Measurements from ENCODE around the gene KDM8. TPM values are rescaled to one million over a fixed set of nuclear protein-coding genes. Genes with fewer than 3 reads are reported as not detected.
"Not testable (repeated sequence)": the region's sequence is repeated elsewhere in the genome, so short reads cannot be mapped to it uniquely, and the experiment has no call there.

KDM8 gene
- total RNA-seq, 1 donor from 2014 or later: 8.6 TPM

DNA sequence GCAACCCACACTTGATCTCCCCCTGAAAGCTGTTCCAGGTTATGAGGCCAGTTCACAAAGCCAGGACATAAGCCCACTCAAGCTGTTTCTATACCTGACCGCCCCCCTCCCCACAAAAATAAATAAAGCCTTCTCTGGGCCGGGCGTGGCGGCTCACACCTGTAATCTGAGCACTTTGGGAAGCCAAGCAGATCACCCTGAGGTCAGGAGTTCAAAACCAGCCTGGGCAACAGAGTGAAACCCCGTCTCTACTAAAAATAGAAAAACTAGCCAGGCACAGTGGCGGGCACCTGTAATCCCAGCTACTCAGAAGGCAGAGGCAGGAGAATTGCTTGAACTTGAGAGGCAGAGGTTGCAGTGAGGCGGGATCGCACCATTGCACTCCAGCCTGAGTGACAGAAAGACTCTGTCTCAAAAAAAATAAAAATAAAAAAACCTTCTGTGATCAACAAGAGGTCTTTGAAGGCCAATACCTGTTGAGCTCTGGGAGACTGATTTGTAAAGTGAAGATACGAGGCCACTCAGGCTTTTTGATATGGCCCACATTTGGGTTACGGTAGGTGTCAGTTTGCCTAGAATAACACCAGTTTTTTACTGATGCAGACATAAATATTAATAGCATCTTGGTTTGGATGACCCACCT is 2.2 kb downstream of the KDM8 start:
- no peak overlapping the region for H3K4me3 ChIP-seq
- TF ChIP-seq, protein P1, sequence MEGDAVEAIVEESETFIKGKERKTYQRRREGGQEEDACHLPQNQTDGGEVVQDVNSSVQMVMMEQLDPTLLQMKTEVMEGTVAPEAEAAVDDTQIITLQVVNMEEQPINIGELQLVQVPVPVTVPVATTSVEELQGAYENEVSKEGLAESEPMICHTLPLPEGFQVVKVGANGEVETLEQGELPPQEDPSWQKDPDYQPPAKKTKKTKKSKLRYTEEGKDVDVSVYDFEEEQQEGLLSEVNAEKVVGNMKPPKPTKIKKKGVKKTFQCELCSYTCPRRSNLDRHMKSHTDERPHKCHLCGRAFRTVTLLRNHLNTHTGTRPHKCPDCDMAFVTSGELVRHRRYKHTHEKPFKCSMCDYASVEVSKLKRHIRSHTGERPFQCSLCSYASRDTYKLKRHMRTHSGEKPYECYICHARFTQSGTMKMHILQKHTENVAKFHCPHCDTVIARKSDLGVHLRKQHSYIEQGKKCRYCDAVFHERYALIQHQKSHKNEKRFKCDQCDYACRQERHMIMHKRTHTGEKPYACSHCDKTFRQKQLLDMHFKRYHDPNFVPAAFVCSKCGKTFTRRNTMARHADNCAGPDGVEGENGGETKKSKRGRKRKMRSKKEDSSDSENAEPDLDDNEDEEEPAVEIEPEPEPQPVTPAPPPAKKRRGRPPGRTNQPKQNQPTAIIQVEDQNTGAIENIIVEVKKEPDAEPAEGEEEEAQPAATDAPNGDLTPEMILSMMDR (IDR thresholded peaks at IDR 0.05): no peak
- intact Hi-C loops (cut with DNase I): no loop called here
- H3K9me3 ChIP-seq: no peaks in the 10 kb centered on the region
- DNase-seq (no peak), ATAC-seq (no peak)
- H3K4me1 ChIP-seq: peaks cover 16% of the 10 kb centered on the region
- peaks cover 9% of the 10 kb centered on the region for H3K36me3 ChIP-seq
- no peaks in the 10 kb centered on the region for H3K27me3 ChIP-seq (ENCODE audit: low read depth)
- H3K27ac ChIP-seq: no peak overlapping the region

DNA sequence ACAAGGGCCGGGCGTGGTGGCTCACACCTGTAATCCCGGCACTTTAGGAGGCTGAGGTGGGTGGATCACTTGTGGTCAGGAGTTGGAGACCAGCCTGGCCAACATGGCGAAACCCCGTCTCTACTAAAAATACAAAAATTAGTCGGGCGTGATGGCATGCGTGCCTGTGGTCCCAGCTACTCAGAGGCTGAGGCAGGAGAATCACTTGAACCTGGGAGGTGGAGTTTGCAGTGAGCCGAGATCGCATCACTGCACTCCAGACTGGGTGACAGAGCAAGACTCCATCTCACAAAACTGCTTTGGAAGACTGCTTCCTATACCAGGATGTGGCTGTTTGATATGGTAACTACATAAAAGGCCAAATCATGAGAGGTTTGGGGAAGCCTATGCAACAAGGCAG is 3.8 kb downstream of the KDM8 start:
- H3K27me3 ChIP-seq (ENCODE audit: low read depth); intact Hi-C loops (cut with DNase I); H3K4me3 ChIP-seq; H3K9me3 ChIP-seq; DNase-seq; H3K27ac ChIP-seq; ATAC-seq: not testable (repeated sequence)
- H3K36me3 ChIP-seq: peaks cover 22% of the 10 kb centered on the region
- peaks cover 16% of the 10 kb centered on the region for H3K4me1 ChIP-seq

DNA sequence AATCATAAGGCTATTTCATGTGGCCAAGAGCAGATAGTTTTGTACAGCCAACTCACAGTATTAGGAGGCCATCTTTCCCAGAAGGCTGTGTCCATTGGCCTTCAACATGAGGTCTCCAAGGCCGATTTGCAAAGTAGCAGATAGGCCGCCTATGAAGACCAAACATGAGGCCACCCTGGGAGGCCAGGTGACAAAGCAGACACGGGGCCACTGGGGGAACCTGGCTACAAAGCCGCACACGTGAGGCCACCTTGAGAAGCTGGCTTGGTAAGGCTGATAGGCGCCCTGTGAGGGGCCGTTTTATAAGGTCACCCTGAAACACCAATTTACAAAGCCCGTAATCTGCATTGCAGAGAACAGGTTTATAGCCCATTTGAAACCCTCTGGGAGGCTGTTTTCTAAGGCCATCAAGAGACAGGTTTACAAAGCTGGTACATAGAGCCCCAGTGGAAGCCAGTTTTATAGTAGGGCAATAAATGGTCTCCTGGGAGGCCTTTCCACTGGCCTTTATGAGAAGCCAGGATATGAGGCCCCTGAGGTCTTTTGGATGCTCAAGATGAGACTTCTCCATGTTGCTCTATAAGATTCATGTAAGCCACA is 4.9 kb downstream of the KDM8 start:
- DNase-seq (no peak), ATAC-seq (no peak)
- no peaks in the 10 kb centered on the region for H3K9me3 ChIP-seq
- intact Hi-C loops (cut with DNase I): no loop called here
- TF ChIP-seq, protein P1 (IDR thresholded peaks at IDR 0.05): no peak
- no peak overlapping the region for H3K4me3 ChIP-seq
- H3K27ac ChIP-seq: no peak overlapping the region
- H3K27me3 ChIP-seq (ENCODE audit: low read depth): no peaks in the 10 kb centered on the region
- peaks cover 22% of the 10 kb centered on the region for H3K36me3 ChIP-seq
- H3K4me1 ChIP-seq: peaks cover 11% of the 10 kb centered on the region

DNA sequence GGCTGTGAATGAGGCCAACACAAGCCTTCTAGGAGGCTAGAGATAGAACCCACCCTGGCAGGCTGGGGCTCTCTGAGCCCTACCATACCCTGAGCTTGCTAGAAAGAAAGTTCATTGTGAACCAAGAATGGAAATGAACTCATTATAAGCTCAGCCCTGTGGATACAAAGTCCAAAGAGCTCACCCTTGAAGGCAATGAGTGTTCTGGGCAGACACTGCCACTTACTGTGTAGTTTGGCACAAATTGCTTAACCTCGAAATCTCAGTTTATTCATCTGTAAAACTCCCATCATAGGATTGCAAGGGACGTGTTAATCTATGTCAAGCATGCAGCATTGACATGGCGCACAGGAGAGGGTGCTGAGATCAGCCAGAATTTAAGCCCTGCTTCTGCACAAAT is 5.5 kb downstream of the KDM8 start:
- Histone ChIP-seq H3K27me3 (ENCODE audit: low read depth) (no peaks in the 10 kb centered on the region), H3K36me3 (peaks cover 22% of the 10 kb centered on the region), H3K4me3 (no peak overlapping the region), H3K27ac (no peak overlapping the region), H3K4me1 (peaks cover 11% of the 10 kb centered on the region), H3K9me3 (no peaks in the 10 kb centered on the region)
- TF ChIP-seq, protein P1 (IDR thresholded peaks at IDR 0.05): no peak
- intact Hi-C loops (cut with DNase I): no loop called here
- ATAC-seq: no peak
- DNase-seq: no peak

DNA sequence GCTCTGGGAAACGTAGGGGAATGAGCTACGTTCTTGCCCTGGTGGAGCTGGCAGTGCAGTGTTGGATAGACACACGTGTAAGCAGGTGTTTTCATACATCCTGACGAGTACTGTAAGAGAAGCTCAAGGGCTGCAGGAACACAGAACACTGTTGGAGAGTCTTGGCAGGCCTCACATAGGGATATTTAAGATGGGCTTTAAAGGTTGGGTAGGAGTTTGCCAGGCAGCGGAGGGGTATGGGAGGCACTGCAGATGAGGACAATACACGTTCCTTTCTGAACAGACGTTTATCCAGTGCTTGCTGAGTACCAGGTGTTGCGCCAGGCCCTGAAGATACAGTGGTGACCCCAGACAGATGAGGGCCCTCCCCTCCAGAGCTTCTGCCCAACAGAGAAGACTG is 6.3 kb downstream of the KDM8 start:
- Histone ChIP-seq H3K4me3 (no peak overlapping the region), H3K36me3 (peaks cover 28% of the 10 kb centered on the region), H3K4me1 (peaks cover 6% of the 10 kb centered on the region), H3K9me3 (no peaks in the 10 kb centered on the region), H3K27me3 (ENCODE audit: low read depth) (no peaks in the 10 kb centered on the region), H3K27ac (no peak overlapping the region)
- no peak for DNase-seq
- ATAC-seq: no peak
- intact Hi-C loops (cut with DNase I): no loop called here
- TF ChIP-seq, protein P1 (IDR thresholded peaks at IDR 0.05): no peak

DNA sequence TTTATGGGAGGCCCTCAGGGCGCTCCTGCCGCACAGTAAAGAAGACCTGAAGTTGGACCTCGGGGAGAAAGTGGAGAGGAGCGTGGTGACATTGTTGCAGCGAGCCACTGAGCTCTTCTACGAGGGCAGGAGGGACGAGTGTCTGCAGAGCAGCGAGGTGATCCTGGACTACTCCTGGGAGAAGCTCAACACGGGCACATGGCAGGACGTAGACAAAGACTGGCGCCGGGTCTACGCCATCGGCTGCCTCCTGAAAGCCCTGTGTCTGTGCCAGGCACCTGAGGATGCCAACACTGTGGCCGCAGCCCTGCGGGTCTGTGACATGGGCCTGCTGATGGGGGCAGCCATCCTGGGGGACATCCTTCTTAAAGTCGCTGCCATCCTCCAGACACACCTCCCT is 6.8 kb downstream of the KDM8 start:
- ATAC-seq: no peak
- no peak for DNase-seq
- no peak overlapping the region for H3K4me3 ChIP-seq
- no peak overlapping the region for H3K27ac ChIP-seq
- intact Hi-C loops (cut with DNase I): no loop called here
- H3K9me3 ChIP-seq: no peaks in the 10 kb centered on the region
- TF ChIP-seq, protein P1 (IDR thresholded peaks at IDR 0.05): no peak
- H3K4me1 ChIP-seq: peaks cover under 1% of the 10 kb centered on the region
- peaks cover 34% of the 10 kb centered on the region for H3K36me3 ChIP-seq
- H3K27me3 ChIP-seq (ENCODE audit: low read depth): no peaks in the 10 kb centered on the region
